GM12878 (cell line): ENCODE data around the gene LARGE1. TPM values are rescaled to one million over a fixed set of nuclear protein-coding genes. Genes with fewer than 3 reads are reported as not detected.

ENCODE experiments used
- ATAC-seq: fragments of 200-7000 bp; cut with Tn5 transposase; 3 replicates; pipeline ENCODE4 v1.9.1; 2020; ENCODE audit warnings: mild to moderate bottlenecking, moderate library complexity
- BruUV-seq: library from RNA; stranded (reverse); fragments of 400-500 nt; replicated peaks from 2 replicates; lab custom pipeline; 2021; lab: Mats Ljungman, UMichigan
- CTCF ChIA-PET: fragments of 300-600 bp; sonication (Branson Sonifier 250); formaldehyde crosslinking; extraction: SDS; loops from one replicate; lab custom pipeline; 2021; ENCODE audit warnings: inconsistent platforms; lab: Yijun Ruan, JAX
- POLR2A ChIA-PET: fragments of 350-600 bp; formaldehyde crosslinking; extraction: SDS; loops from one replicate; lab custom pipeline; 2021; ENCODE audit warnings: inconsistent platforms; lab: Charles Lee
- RAD21 ChIA-PET: fragments of 300-600 bp; sonication (Branson Sonifier 250); formaldehyde crosslinking; loops from one replicate; lab custom pipeline; 2023; ENCODE audit warnings: antibody characterized with exemption; ENCODE audit not compliant: unreplicated experiment; lab: Charles Lee
- SMC1A ChIA-PET: fragments of 300-600 bp; sonication (Branson Sonifier 250); formaldehyde crosslinking; loops from one replicate; lab custom pipeline; 2023; ENCODE audit not compliant: unreplicated experiment, uncharacterized antibody; lab: Charles Lee
- DNase-seq: peaks from one replicate; pipeline ENCODE4 v3.0.0-alpha.2; 2011; ENCODE audit warnings: low read depth, low spot score
- FAIRE-seq: peaks from 3 replicates; lab custom pipeline; 2011; peaks lifted over from hg19 to GRCh38; lab: Jason Lieb, UNC
- H2AFZ ChIP-seq: 2 replicates; pipeline ENCODE4 v1.6.0; 2011; ENCODE audit warnings: low read depth, low read length, control low read depth; ENCODE audit not compliant: control insufficient read depth
- H3K27ac ChIP-seq: 2 replicates; pipeline ENCODE4 v1.5.1; 2011; ENCODE audit warnings: control low read depth; ENCODE audit not compliant: control insufficient read depth, insufficient read depth
- H3K27me3 ChIP-seq, 2 experiments: replicated peaks in 1 of 2; 2 replicates each; pipeline versions ENCODE4 v1.6.0 to v1.6.1; 2011; ENCODE audit warnings: low read length in 1 of 2; ENCODE audit not compliant: control insufficient read depth in 2 of 2, insufficient read depth in 2 of 2
- H3K36me3 ChIP-seq, 2 experiments: 2 replicates each; pipeline ENCODE4 v1.5.1; 2011; ENCODE audit warnings: low read length in 1 of 2; ENCODE audit not compliant: control insufficient read depth in 2 of 2, insufficient read depth in 2 of 2
- H3K4me1 ChIP-seq: 2 replicates; pipeline ENCODE4 v1.6.1; 2011; ENCODE audit warnings: mild to moderate bottlenecking, low read length, moderate library complexity, mixed read lengths; ENCODE audit not compliant: control insufficient read depth, insufficient read depth
- H3K4me2 ChIP-seq: 2 replicates; pipeline ENCODE4 v1.6.0; 2011; ENCODE audit warnings: control low read depth; ENCODE audit not compliant: control insufficient read depth, insufficient read depth
- H3K4me3 ChIP-seq: fragments of 200-600 bp; sonication (generic); 2 replicates; pipeline ENCODE4 v1.5.1; 2016
- H3K79me2 ChIP-seq: 2 replicates; pipeline ENCODE4 v1.6.0; 2011; ENCODE audit warnings: low read length; ENCODE audit not compliant: control insufficient read depth, insufficient read depth
- H3K9ac ChIP-seq: 2 replicates; pipeline ENCODE4 v1.8.0; 2011; ENCODE audit warnings: low read length, control low read depth, mixed read lengths; ENCODE audit not compliant: control insufficient read depth, insufficient read depth
- H3K9me3 ChIP-seq: replicated peaks from 3 replicates; pipeline ENCODE4 v1.5.1; 2011; ENCODE audit warnings: mild to moderate bottlenecking, low read length; ENCODE audit not compliant: control insufficient read depth, insufficient read depth
- H4K20me1 ChIP-seq: 2 replicates; pipeline ENCODE4 v1.6.0; 2011; ENCODE audit not compliant: control insufficient read depth, insufficient read depth
- ATF7 ChIP-seq: fragments of 450-650 bp; IDR thresholded peaks from 2 replicates; pipeline ENCODE4 v1.6.1; 2016; ENCODE audit warnings: low read depth, mild to moderate bottlenecking
- BRCA1 ChIP-seq: IDR thresholded peaks from 2 replicates; pipeline ENCODE4 v1.6.1; 2011; ENCODE audit warnings: low read depth, low read length, improper control_type of control experiment
- EED ChIP-seq: sonication (generic); IDR thresholded peaks from 2 replicates; pipeline ENCODE4 v1.6.1; 2016; ENCODE audit warnings: antibody characterized with exemption, low read depth
- ESRRA ChIP-seq: IDR thresholded peaks from 2 replicates; pipeline ENCODE4 v1.6.1; 2012; ENCODE audit warnings: mild to moderate bottlenecking, low read length, improper control_type of control experiment
- IRF4 ChIP-seq: IDR thresholded peaks from 2 replicates; pipeline ENCODE4 v1.6.1; 2011; ENCODE audit warnings: low read depth, low read length
- MLLT1 ChIP-seq: fragments of 450-650 bp; IDR thresholded peaks from 2 replicates; pipeline ENCODE4 v1.6.1; 2016; ENCODE audit warnings: mild to moderate bottlenecking
- NKRF ChIP-seq: fragments of 450-650 bp; conservative IDR thresholded peaks from 2 replicates; pipeline ENCODE4 v1.6.1; 2017; ENCODE audit warnings: mild to moderate bottlenecking, moderate library complexity
- NR2C1 ChIP-seq: fragments of 450-650 bp; IDR thresholded peaks from 2 replicates; pipeline ENCODE4 v1.6.1; 2017; ENCODE audit warnings: antibody characterized with exemption, mild to moderate bottlenecking, moderate library complexity
- NR2C2 ChIP-seq: IDR thresholded peaks from 2 replicates; pipeline ENCODE4 v1.6.1; 2011; ENCODE audit warnings: borderline replicate concordance, low read depth; ENCODE audit not compliant: control insufficient read depth, insufficient read length
- NR2F1 ChIP-seq: fragments of 450-650 bp; conservative IDR thresholded peaks from 2 replicates; pipeline ENCODE4 v1.6.1; 2017; ENCODE audit warnings: mild to moderate bottlenecking
- PML ChIP-seq: IDR thresholded peaks from 2 replicates; pipeline ENCODE4 v1.6.1; 2012; ENCODE audit warnings: low read length, inconsistent platforms
- SIN3A ChIP-seq: IDR thresholded peaks from 2 replicates; pipeline ENCODE4 v1.6.1; 2012; ENCODE audit warnings: low read depth, low read length, improper control_type of control experiment
- TCF7 ChIP-seq: IDR thresholded peaks from 2 replicates; pipeline ENCODE4 v1.6.1; 2014; ENCODE audit warnings: antibody characterized with exemption, borderline replicate concordance
- WRNIP1 ChIP-seq: IDR thresholded peaks from 2 replicates; pipeline ENCODE4 v1.6.1; 2011; ENCODE audit warnings: low read depth, low read length, improper control_type of control experiment, borderline replicate concordance
- ZBTB33 ChIP-seq: fragments of 450-650 bp; IDR thresholded peaks from 2 replicates; pipeline ENCODE4 v1.6.1; 2017; ENCODE audit warnings: mild to moderate bottlenecking
- ZNF207 ChIP-seq: fragments of 450-650 bp; IDR thresholded peaks from 2 replicates; pipeline ENCODE4 v1.6.1; 2014; ENCODE audit warnings: antibody characterized with exemption, mild to moderate bottlenecking, borderline replicate concordance
- ZNF24 ChIP-seq: fragments of 450-650 bp; IDR thresholded peaks from 2 replicates; pipeline ENCODE4 v1.6.1; 2017; ENCODE audit warnings: antibody characterized with exemption, mild to moderate bottlenecking
- ZZZ3 ChIP-seq: IDR thresholded peaks from 2 replicates; pipeline ENCODE4 v1.6.1; 2011; ENCODE audit warnings: low read depth; ENCODE audit not compliant: control insufficient read depth, insufficient read length
- WGBS: methylation state at CpG from one replicate; pipeline ENCODE4 v1.1.6; 2016; ENCODE audit warnings: low lambda C conversion rate; ENCODE audit not compliant: insufficient replicate concordance, insufficient coverage; ENCODE audit errors: missing lambda C conversion rate; 5-methylcytosine and 5-hydroxymethylcytosine counted together
- in situ Hi-C: fragments of 300-500 bp; cut with MboI; formaldehyde crosslinking; loops from 9 replicates; pipeline ENCODE4 v1.14.3; 2018; ENCODE audit warnings: mixed read lengths
- intact Hi-C: fragments of 100-400 bp; cut with micrococcal nuclease; formaldehyde crosslinking; loops from one replicate; pipeline ENCODE4 v1.14.2; 2022; ENCODE audit not compliant: unreplicated experiment
- polyA plus RNA-seq, 11 experiments: library from polyadenylated mRNA; depleted of rRNA in 4 of 11; unstranded in 6 of 11; stranded (reverse) in 5 of 11; fragments of >200 nt; fragmentation: Nextera tagmentation in 4 of 11; fragmentation: Illumina TruSeq in 1 of 11; extraction: Ambion mirVana in 4 of 11; extraction: Trizol in 1 of 11; gene quantifications; 1 replicate in 1 of 11; 2 replicates in 10 of 11; pipeline versions ENCODE4 v1.2.1 to v1.2.3, GENCODE V29; 2011 to 2016; ENCODE audit warnings: inconsistent platforms in 2 of 11, missing spikeins in 2 of 11, low read depth in 1 of 11
- total RNA-seq, 4 experiments: library from RNA; depleted of rRNA in 3 of 4; stranded (reverse); fragments of >200 nt in 3 of 4; fragmentation: Illumina TruSeq in 1 of 4; extraction: Trizol in 1 of 4; gene quantifications; 2 replicates each; pipeline versions ENCODE4 v1.2.1 to v1.2.3, GENCODE V29; 2013 to 2021

Gene LARGE1
- total and polyA plus RNA-seq, 10 of the 15 experiments (the other 5 are each of a cell fraction or from before 2014, with no cell fraction given), result 3.2 to 41.4 (median 17.3) TPM

- no peaks in the 10 kb centered on the region for H4K20me1 ChIP-seq
- POLR2A ChIA-PET, result interaction anchor here (0.6 to 1.0 kb wide), 3 partner anchors 194 to 338 kb away, joined by 3 to 4 read pairs (median 3); no protein-coding TSS in a partner anchor
- H3K79me2 ChIP-seq, result no peaks in the 10 kb centered on the region
- in situ Hi-C loops (loop anchor here (5.0 to 10.0 kb wide), 4 partner anchors 58 to 1505 kb away; no protein-coding TSS in a partner anchor), intact Hi-C loops (loop anchor here (1.0 to 5.0 kb wide), 4 partner anchors 60 to 588 kb away; no protein-coding TSS in a partner anchor)
- H3K36me3 ChIP-seq, result no peaks in the 10 kb centered on the region
- H3K9ac ChIP-seq, result no peak overlapping the region
- H3K9me3 ChIP-seq, result peaks cover 6% of the 10 kb centered on the region
- peaks cover 27% of the 10 kb centered on the region for H3K4me1 ChIP-seq
- peak; percentile 78 for ATAC-seq
- no peak overlapping the region for H3K4me3 ChIP-seq
- WGBS, result 44% methylated on average over 13 of the region's 13 CpGs
- RAD21 ChIA-PET, result interaction anchor here (0.6 to 4.7 kb wide), 29 partner anchors 14 to 1632 kb away, joined by 3 to 32 read pairs (median 4); no protein-coding TSS in a partner anchor
- H3K27ac ChIP-seq, result peak overlapping the region; percentile 45; the same call in 1 of the 2 replicates
- DNase-seq, result peak; percentile 37
- TSS peak; percentile 37 for BruUV-seq
- FAIRE-seq, result peak; percentile 41
- CTCF ChIA-PET, result interaction anchor here (0.6 to 8.8 kb wide), 36 partner anchors 10 to 1631 kb away, joined by 3 to 138 read pairs (median 5); no protein-coding TSS in a partner anchor
- SMC1A ChIA-PET, result interaction anchor here (0.6 to 8.1 kb wide), 25 partner anchors 10 to 1503 kb away, joined by 3 to 125 read pairs (median 3); no protein-coding TSS in a partner anchor
- no peak overlapping the region for H2AFZ ChIP-seq
- H3K27me3 ChIP-seq, result no peaks in the 10 kb centered on the region
- H3K4me2 ChIP-seq, result peak overlapping the region; percentile 31
- TF ChIP-seq SIN3A (no peak), MLLT1 (peak; percentile 35; the same call in 1 of the 2 replicates), WRNIP1 (no peak), BRCA1 (no peak), ATF7 (no peak), TCF7 (0 out of 2 replicates have a peak, but pooled peaks have one; percentile 24), EED (peak; percentile 48; the same call in 1 of the 2 replicates), ESRRA (no peak), IRF4 (no peak), NKRF (no peak), NR2C1 (no peak), ZNF207 (peak; percentile 45; the same call in 1 of the 2 replicates), PML (no peak), NR2F1 (no peak), ZNF24 (no peak), NR2C2 (no peak), ZZZ3 (no peak), ZBTB33 (no peak)
These were observed 401.0 kb downstream of the LARGE1 start for GRCh38 chr22:33519071-33519973.
